ENCODE data around the gene LYL1.

LYL1 gene

DNA sequence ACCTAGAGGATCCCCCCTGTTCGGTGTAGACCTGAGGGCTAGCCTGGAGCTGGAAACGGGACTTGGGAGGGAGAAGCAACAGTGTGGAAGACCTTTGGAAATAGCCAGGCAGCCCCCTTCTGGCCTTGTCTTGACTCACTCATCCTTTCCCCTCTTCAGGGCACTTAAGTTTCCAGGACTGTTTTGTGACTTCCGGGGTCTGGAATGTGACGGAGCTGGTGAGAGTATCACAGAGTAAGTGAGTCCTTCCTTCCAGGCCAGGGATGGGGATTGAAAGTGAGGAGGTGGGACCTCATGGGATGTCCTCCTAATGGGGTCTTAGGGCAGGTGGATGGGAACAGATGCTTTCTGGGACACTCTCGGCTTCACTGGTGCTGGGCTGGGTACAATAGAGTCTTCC is 29.4 kb downstream of the LYL1 start:
- no peak for DNase-seq (ENCODE audit: low read depth)
- TF ChIP-seq, protein P1, sequence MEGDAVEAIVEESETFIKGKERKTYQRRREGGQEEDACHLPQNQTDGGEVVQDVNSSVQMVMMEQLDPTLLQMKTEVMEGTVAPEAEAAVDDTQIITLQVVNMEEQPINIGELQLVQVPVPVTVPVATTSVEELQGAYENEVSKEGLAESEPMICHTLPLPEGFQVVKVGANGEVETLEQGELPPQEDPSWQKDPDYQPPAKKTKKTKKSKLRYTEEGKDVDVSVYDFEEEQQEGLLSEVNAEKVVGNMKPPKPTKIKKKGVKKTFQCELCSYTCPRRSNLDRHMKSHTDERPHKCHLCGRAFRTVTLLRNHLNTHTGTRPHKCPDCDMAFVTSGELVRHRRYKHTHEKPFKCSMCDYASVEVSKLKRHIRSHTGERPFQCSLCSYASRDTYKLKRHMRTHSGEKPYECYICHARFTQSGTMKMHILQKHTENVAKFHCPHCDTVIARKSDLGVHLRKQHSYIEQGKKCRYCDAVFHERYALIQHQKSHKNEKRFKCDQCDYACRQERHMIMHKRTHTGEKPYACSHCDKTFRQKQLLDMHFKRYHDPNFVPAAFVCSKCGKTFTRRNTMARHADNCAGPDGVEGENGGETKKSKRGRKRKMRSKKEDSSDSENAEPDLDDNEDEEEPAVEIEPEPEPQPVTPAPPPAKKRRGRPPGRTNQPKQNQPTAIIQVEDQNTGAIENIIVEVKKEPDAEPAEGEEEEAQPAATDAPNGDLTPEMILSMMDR (IDR thresholded peaks at IDR 0.05; ENCODE audit: insufficient read depth, low read depth, low read length, missing control alignments), result no peak
- H3K4me3 ChIP-seq (ENCODE audit: low read length), result no peak overlapping the region

DNA sequence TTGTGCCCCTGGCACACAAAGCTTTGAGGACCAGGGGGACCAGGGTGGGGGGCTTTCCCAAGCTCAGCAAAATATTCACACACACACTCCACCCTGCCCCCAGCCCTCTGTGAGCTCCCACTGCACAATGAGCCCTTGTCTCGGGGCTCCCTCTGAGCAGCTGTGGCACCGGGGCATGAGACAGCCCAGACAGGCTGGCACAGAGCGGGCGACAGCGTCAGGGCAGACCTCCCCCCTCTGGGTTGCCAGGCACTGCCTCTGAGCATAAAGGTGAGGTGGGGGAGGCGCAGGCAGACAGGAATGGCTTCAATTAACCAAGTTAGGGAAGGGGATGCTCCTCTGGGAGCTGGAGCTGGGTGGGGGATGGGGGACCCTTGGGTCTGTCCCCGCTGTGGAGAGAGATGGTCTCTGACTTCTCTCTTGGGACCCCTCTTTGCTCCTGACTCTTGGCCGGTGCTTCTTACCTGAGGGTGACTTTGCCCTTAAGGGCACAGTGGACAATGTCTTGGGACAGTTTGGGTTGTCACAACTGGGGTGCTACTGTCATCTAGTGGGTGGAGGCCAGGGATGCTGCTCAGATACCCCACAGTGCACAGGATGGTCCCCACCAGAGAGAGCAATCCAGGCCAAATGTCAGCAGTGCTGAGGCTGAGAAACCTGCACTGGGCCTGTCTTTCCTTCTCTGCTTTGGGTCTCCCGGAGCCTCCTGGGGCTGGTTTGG is 30.3 kb downstream of the LYL1 start:
- no peak for DNase-seq (ENCODE audit: low read depth)
- TF ChIP-seq, protein P1 (IDR thresholded peaks at IDR 0.05; ENCODE audit: insufficient read depth, low read depth, low read length, missing control alignments), result no peak
- no peak overlapping the region for H3K4me3 ChIP-seq (ENCODE audit: low read length)

DNA sequence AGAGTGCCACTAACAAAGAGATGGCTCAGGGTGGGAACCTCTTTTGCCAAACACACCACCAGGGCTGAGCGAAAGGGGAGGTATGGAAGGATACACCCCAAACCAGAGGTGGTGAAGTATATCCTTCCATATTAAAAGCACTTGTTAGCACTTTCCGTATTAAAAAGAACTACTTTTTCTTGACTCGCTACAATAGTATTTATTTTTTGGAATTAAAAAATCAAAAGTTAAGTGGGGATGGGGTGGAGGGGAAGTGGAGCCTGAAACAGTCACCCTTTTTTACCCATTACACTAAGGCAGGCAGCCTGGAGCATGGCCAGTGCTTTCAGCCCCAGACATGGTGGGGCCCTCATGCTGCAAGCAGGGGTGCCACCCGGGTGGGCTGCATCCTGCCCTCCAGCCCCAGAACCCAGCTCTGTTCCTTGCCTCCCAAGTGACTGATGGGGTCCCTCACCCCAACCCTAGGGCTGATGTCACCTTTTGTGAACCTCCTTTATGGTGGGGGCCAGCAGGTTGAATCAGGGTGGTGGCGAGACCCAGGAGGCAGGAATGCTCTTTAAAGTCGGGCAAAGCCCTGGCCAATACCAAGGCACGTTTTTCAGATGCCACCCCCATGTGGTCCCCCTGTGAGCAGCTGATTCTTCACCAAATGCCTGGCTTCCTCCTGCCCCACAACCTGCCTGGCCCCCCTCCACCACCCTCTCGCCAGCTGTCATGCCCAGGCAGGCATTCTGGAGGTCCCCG is 31.0 kb downstream of the LYL1 start:
- no peak for DNase-seq (ENCODE audit: low read depth)
- TF ChIP-seq, protein P1 (IDR thresholded peaks at IDR 0.05; ENCODE audit: insufficient read depth, low read depth, low read length, missing control alignments), result no peak
- H3K4me3 ChIP-seq (ENCODE audit: low read length), result no peak overlapping the region

DNA sequence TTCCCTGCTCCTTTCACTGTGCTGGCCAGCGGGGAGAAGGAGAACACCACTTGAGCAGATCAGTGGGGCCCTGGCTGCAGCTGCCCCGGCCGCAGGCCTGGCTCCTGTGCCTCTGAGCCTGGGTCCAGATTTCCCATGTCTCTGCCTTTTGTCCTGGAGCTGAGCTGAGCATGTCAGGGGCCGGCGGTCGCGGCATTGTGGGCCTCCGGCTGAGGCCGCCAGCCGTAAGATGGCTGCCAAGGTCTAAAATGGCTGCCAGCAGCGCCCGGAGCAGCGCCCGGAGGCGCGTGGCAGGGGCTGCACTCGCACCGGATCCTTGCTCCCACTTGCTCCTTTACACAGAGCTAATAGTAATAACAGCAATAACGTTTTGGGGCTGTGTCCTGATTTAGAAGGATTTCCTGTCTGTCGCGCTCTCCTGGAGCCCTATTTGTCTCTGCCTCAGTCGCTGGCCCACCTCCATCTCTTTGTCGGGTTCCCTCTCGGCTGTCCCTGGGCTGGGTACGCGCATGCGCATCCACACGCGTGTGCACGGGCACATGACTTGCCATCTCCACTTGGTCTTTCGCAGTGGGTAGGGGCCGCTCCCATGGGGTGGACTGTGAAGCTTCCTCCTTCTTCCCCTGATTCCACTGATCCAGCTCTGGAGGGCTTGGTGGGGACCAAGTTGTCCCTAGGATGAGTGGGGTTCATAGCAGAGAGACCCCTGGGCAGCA is 32.1 kb downstream of the LYL1 start:
- TF ChIP-seq, protein P1 (IDR thresholded peaks at IDR 0.05; ENCODE audit: insufficient read depth, low read depth, low read length, missing control alignments), result no peak
- DNase-seq (ENCODE audit: low read depth), result no peak
- no peak overlapping the region for H3K4me3 ChIP-seq (ENCODE audit: low read length)

DNA sequence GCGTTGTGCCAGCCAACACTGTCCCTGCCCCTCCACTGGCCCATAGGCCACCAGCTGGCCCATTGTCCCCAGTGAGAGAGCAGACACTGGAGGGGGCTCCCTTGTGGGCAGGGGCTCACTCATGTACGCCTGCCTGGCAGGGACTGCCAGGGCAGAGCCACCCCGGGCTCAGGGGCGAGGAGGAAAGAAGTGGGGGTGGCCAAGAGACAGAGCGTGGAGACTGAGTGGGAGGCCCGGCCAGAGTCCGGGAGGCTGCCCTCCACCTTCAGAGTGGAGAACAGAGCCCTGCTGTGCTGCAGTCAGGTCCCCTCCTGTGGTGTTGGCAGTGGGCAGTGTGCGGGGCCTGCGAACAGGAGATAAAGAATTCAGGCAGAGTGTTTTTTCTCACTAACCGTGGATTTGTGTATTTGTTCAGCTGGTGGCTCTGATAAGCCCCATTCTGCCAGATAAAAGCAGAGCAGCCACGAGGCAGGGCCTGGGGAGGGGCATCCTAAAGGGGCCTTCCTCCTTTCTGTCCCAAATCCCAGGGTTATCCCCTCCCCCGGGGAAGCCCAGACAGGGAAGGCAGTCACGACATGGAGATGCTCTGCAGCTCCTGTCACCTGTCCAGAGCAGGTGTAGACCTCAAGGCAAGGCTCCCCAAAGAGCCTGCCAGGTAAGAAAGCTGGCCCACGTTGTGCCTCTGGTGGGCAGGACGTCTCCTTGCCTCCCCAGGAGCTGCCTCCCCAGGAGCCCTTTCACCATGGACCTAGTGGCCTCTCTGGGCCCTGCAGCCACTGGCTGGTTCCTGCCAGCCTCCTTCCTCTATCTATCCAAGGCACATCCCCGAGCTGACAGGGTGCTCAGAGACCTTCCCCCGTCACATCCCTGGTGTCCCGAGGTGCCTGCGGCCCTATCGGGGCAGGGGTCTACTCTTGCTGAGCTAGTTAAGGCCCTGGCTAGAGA is 33.0 kb downstream of the LYL1 start:
- TF ChIP-seq, protein P1 (IDR thresholded peaks at IDR 0.05; ENCODE audit: insufficient read depth, low read depth, low read length, missing control alignments), result no peak
- H3K4me3 ChIP-seq (ENCODE audit: low read length), result no peak overlapping the region
- no peak for DNase-seq (ENCODE audit: low read depth)

Data from epithelial cell of esophagus (primary cell).